Naive B cell (primary cell): ENCODE results near the gene SNRPD2. TPM values are rescaled to one million over a fixed set of nuclear protein-coding genes. Genes with fewer than 3 reads are reported as not detected.

Experiments
- ATAC-seq, 2 donors: fragments of 150-1000 bp; cut with Tn5 transposase; 2 replicates each; pipeline ENCODE4 v1.10.0; 2021; ENCODE audit warnings: low read depth in 2 of 2, mild to moderate bottlenecking in 2 of 2, moderate library complexity in 2 of 2
- DNase-seq: peaks from one replicate; pipeline ENCODE4 v3.0.0; 2022
- H3K27ac Mint-ChIP-seq, 6 donors: one replicate each; pipeline ENCODE4 v1.8.0; 2020 to 2022; ENCODE audit warnings: mild to moderate bottlenecking in 6 of 6, mixed read lengths in 6 of 6, moderate library complexity in 5 of 6, inconsistent platforms in 2 of 6
- H3K27me3 Mint-ChIP-seq, 3 donors: one replicate each; pipeline ENCODE4 v1.8.0; 2021 to 2022; ENCODE audit warnings: mixed read lengths in 3 of 3, mild to moderate bottlenecking in 1 of 3
- H3K36me3 Mint-ChIP-seq, 2 donors: one replicate each; pipeline ENCODE4 v1.8.0; 2020 to 2022; ENCODE audit warnings: mixed read lengths in 2 of 2, inconsistent platforms in 1 of 2, mild to moderate bottlenecking in 1 of 2
- H3K4me1 Mint-ChIP-seq, 3 donors: one replicate each; pipeline ENCODE4 v1.8.0; 2020 to 2022; ENCODE audit warnings: mixed read lengths in 3 of 3, inconsistent platforms in 1 of 3, mild to moderate bottlenecking in 1 of 3, moderate library complexity in 1 of 3
- H3K4me3 Mint-ChIP-seq, 8 donors: one replicate each; pipeline ENCODE4 v1.8.0; 2020 to 2022; ENCODE audit warnings: mild to moderate bottlenecking in 8 of 8, mixed read lengths in 8 of 8, moderate library complexity in 8 of 8, inconsistent platforms in 2 of 8
- H3K9me3 Mint-ChIP-seq, 7 donors: one replicate each; pipeline ENCODE4 v1.8.0; 2020 to 2022; ENCODE audit warnings: mixed read lengths in 7 of 7, mild to moderate bottlenecking in 5 of 7, inconsistent platforms in 2 of 7, moderate library complexity in 1 of 7
- polyA plus RNA-seq, 6 donors: library from polyadenylated mRNA; unstranded; fragments of 300-500 nt; fragmentation: Illumina TruSeq; gene quantifications; one replicate each; pipeline ENCODE4 v1.2.3, GENCODE V29; 2021; ENCODE audit warnings: low read depth in 6 of 6

SNRPD2 gene
- polyA plus RNA-seq, 6 donors from 2014 or later, result 808 to 1,139 (median 906) TPM

- Mint-ChIP-seq H3K9me3 (peaks cover 0 to 2% (median 0%) of the 10 kb centered on the region in 7 donors), H3K4me1 (peaks cover 0 to 4% (median 1%) of the 10 kb centered on the region in 3 donors), H3K36me3 (peaks cover 0 to 5% of the 10 kb centered on the region in 2 donors), H3K4me3 (no peak overlapping the region), H3K27me3 (peaks cover 21 to 46% (median 45%) of the 10 kb centered on the region in 3 donors), H3K27ac (no peak overlapping the region)
- ATAC-seq (no peak), DNase-seq (no peak)
These were observed 31.1 kb downstream of the SNRPD2 start for GRCh38 chr19:45660636-45661035.

- Mint-ChIP-seq H3K36me3 (no peaks in the 10 kb centered on the region), H3K27ac (no peak overlapping the region), H3K9me3 (no peaks in the 10 kb centered on the region), H3K27me3 (peaks cover 14 to 37% (median 36%) of the 10 kb centered on the region in 3 donors), H3K4me3 (no peak overlapping the region), H3K4me1 (peaks cover 0 to 1% (median 0%) of the 10 kb centered on the region in 3 donors)
- DNase-seq (no peak), ATAC-seq (no peak)
These were observed 32.5 kb downstream of the SNRPD2 start for GRCh38 chr19:45659096-45659729.

GRCh38 chr19:45657520-45658167 is 34.1 kb downstream of the SNRPD2 start:
- Mint-ChIP-seq H3K4me1 (peaks cover 0 to 1% (median 0%) of the 10 kb centered on the region in 3 donors), H3K4me3 (no peak overlapping the region)
- no peak for ATAC-seq

GRCh38 chr19:45655073-45655472 is 36.7 kb downstream of the SNRPD2 start:
- peak overlapping the region in 1 of 8 donors; percentile 22 for H3K4me3 Mint-ChIP-seq
- H3K36me3 Mint-ChIP-seq, result no peaks in the 10 kb centered on the region
- no peak for ATAC-seq
- H3K27me3 Mint-ChIP-seq, result peaks cover 10 to 29% (median 27%) of the 10 kb centered on the region in 3 donors
- no peak overlapping the region for H3K27ac Mint-ChIP-seq
- H3K9me3 Mint-ChIP-seq, result no peaks in the 10 kb centered on the region
- H3K4me1 Mint-ChIP-seq, result no peaks in the 10 kb centered on the region
- DNase-seq, result no peak

More at GRCh38 chr19:45657520-45658167, 34.1 kb downstream of the SNRPD2 start:
- Mint-ChIP-seq H3K9me3 (no peaks in the 10 kb centered on the region), H3K36me3 (no peaks in the 10 kb centered on the region), H3K27ac (no peak overlapping the region), H3K27me3 (peaks cover 14 to 33% (median 31%) of the 10 kb centered on the region in 3 donors)
- no peak for DNase-seq

- Mint-ChIP-seq H3K4me1 (no peaks in the 10 kb centered on the region), H3K27ac (peak overlapping the region in 1 of 6 donors; percentile 44), H3K9me3 (no peaks in the 10 kb centered on the region), H3K36me3 (no peaks in the 10 kb centered on the region), H3K4me3 (peak overlapping the region in 1 of 8 donors; percentile 81), H3K27me3 (peaks cover 8 to 25% (median 14%) of the 10 kb centered on the region in 3 donors)
- DNase-seq (no peak), ATAC-seq (no peak)
These were observed 38.1 kb downstream of the SNRPD2 start for GRCh38 chr19:45653634-45654033.

- peaks cover 7 to 9% (median 8%) of the 10 kb centered on the region in 3 donors for H3K4me1 Mint-ChIP-seq
- ATAC-seq (no peak), DNase-seq (no peak)
- H3K9me3 Mint-ChIP-seq, result no peaks in the 10 kb centered on the region
- H3K4me3 Mint-ChIP-seq, result no peak overlapping the region
- H3K36me3 Mint-ChIP-seq, result no peaks in the 10 kb centered on the region
- peaks cover 13 to 30% (median 17%) of the 10 kb centered on the region in 3 donors for H3K27me3 Mint-ChIP-seq
- H3K27ac Mint-ChIP-seq, result no peak overlapping the region
These were observed 41.0 kb downstream of the SNRPD2 start for GRCh38 chr19:45650722-45651121.

GRCh38 chr19:45646345-45646698 is 45.4 kb downstream of the SNRPD2 start:
- DNase-seq (no peak), ATAC-seq (no peak)
- peaks cover 25 to 46% (median 40%) of the 10 kb centered on the region in 3 donors for H3K4me1 Mint-ChIP-seq
- no peak overlapping the region for H3K27ac Mint-ChIP-seq
- H3K4me3 Mint-ChIP-seq, result peak overlapping the region; percentile 35 to 91 (median 82)
- H3K9me3 Mint-ChIP-seq, result peaks cover 0 to 2% (median 0%) of the 10 kb centered on the region in 7 donors
- no peaks in the 10 kb centered on the region for H3K36me3 Mint-ChIP-seq
- H3K27me3 Mint-ChIP-seq, result peaks cover 13 to 33% (median 17%) of the 10 kb centered on the region in 3 donors

- peak; percentile 32 to 43 for ATAC-seq
- Mint-ChIP-seq H3K27me3 (peaks cover 8 to 28% (median 14%) of the 10 kb centered on the region in 3 donors), H3K4me1 (peaks cover 30 to 51% (median 46%) of the 10 kb centered on the region in 3 donors), H3K4me3 (peak overlapping the region; percentile 60 to 91 (median 82)), H3K36me3 (no peaks in the 10 kb centered on the region), H3K9me3 (peaks cover 0 to 5% (median 0%) of the 10 kb centered on the region in 7 donors), H3K27ac (peak overlapping the region in 3 of 6 donors; percentile 30 to 70 (median 32))
- DNase-seq, result peak; percentile 48
These were observed 46.0 kb downstream of the SNRPD2 start for GRCh38 chr19:45645631-45646344.

GRCh38 chr19:45645068-45645630 is 46.6 kb downstream of the SNRPD2 start:
- Mint-ChIP-seq H3K27ac (peak overlapping the region in 2 of 6 donors; percentile 30 to 32), H3K4me3 (peak overlapping the region in 7 of 8 donors; percentile 60 to 91 (median 84)), H3K36me3 (no peaks in the 10 kb centered on the region), H3K27me3 (peaks cover 7 to 21% (median 8%) of the 10 kb centered on the region in 3 donors), H3K4me1 (peaks cover 32 to 53% (median 51%) of the 10 kb centered on the region in 3 donors), H3K9me3 (peaks cover 0 to 5% (median 0%) of the 10 kb centered on the region in 7 donors)
- no peak for ATAC-seq
- DNase-seq, result no peak

- ATAC-seq (no peak), DNase-seq (no peak)
- Mint-ChIP-seq H3K4me3 (peak overlapping the region in 5 of 8 donors; percentile 68 to 95 (median 80)), H3K27me3 (peaks cover 7 to 14% (median 8%) of the 10 kb centered on the region in 3 donors), H3K4me1 (peaks cover 32 to 55% (median 53%) of the 10 kb centered on the region in 3 donors), H3K27ac (peak overlapping the region in 2 of 6 donors; percentile 6 to 66), H3K9me3 (peaks cover 0 to 5% (median 0%) of the 10 kb centered on the region in 7 donors), H3K36me3 (no peaks in the 10 kb centered on the region)
These were observed 47.6 kb downstream of the SNRPD2 start for GRCh38 chr19:45643927-45644771.

- peak; percentile 51 to 55 for ATAC-seq
- peak; percentile 92 for DNase-seq
- Mint-ChIP-seq H3K4me1 (peaks cover 39 to 62% (median 61%) of the 10 kb centered on the region in 3 donors), H3K36me3 (no peaks in the 10 kb centered on the region), H3K27me3 (peaks cover 7 to 13% (median 8%) of the 10 kb centered on the region in 3 donors), H3K27ac (peak overlapping the region; percentile 72 to 98 (median 92)), H3K9me3 (peaks cover 0 to 5% (median 0%) of the 10 kb centered on the region in 7 donors), H3K4me3 (peak overlapping the region; percentile 65 to 97 (median 86))
These were observed 48.5 kb downstream of the SNRPD2 start for GRCh38 chr19:45643024-45643926.
